Vagina (tissue), 2 donors: ENCODE measurements around the gene MAN1A1. TPM values are rescaled to one million over a fixed set of nuclear protein-coding genes. Genes with fewer than 3 reads are reported as not detected.

ENCODE experiments used
- DNase-seq, 2 donors: peaks; one replicate each; pipeline ENCODE4 v3.0.0-alpha.2; 2017; ENCODE audit errors: extremely low spot score in 2 of 2
- H3K27ac ChIP-seq: fragments of 200-600 bp; sonication (generic); one replicate; pipeline ENCODE4 v1.5.1; 2019
- H3K27me3 ChIP-seq: fragments of 200-600 bp; sonication (generic); one replicate; pipeline ENCODE4 v1.5.1; 2019
- H3K36me3 ChIP-seq, 2 donors: fragments of 200-600 bp; sonication (generic); one replicate each; pipeline ENCODE4 v1.5.1; 2017 to 2019
- H3K4me1 ChIP-seq: fragments of 200-600 bp; sonication (generic); one replicate; pipeline ENCODE4 v1.5.1; 2019
- H3K4me3 ChIP-seq, 2 donors: fragments of 200-600 bp; sonication (generic); 1 replicate in 1 of 2; 2 replicates in 1 of 2; pipeline ENCODE4 v1.5.1; 2016 to 2019
- H3K9me3 ChIP-seq: fragments of 200-600 bp; sonication (generic); one replicate; pipeline ENCODE4 v1.5.1; 2019
- POLR2A ChIP-seq, 2 donors: fragments of 450-650 bp; IDR thresholded peaks; one replicate each; pipeline ENCODE4 v1.6.1; 2017; ENCODE audit warnings: antibody characterized with exemption in 2 of 2, mild to moderate bottlenecking in 2 of 2, moderate library complexity in 2 of 2
- POLR2AphosphoS5 ChIP-seq, 2 donors: sonication (generic); formaldehyde crosslinking; IDR thresholded peaks; one replicate each; pipeline ENCODE4 v1.9.0; 2017; ENCODE audit warnings: antibody characterized with exemption in 2 of 2, mild to moderate bottlenecking in 2 of 2, low read depth in 1 of 2; ENCODE audit not compliant: insufficient read depth in 1 of 2
- intact Hi-C: fragments of 100-400 bp; cut with DNase I; formaldehyde crosslinking; loops from one replicate; pipeline ENCODE4 v1.15.1; 2023
- total RNA-seq: library from RNA; depleted of rRNA; stranded (reverse); fragments of >200 nt; gene quantifications from one replicate; pipeline ENCODE4 v1.2.3, GENCODE V29; 2016
- TF ChIP-seq, protein P1 (sequence below), 3 experiments: fragments of 450-650 bp in 2 of 3; fragments of 200-600 bp in 1 of 3; sonication (generic) in 1 of 3; IDR thresholded peaks; one replicate each; pipeline ENCODE4 v1.5.1; 2017 to 2019; ENCODE audit warnings: antibody characterized with exemption in 3 of 3, mild to moderate bottlenecking in 2 of 3, moderate library complexity in 2 of 3

MAN1A1 gene
- 71.2 TPM for total RNA-seq

DNA sequence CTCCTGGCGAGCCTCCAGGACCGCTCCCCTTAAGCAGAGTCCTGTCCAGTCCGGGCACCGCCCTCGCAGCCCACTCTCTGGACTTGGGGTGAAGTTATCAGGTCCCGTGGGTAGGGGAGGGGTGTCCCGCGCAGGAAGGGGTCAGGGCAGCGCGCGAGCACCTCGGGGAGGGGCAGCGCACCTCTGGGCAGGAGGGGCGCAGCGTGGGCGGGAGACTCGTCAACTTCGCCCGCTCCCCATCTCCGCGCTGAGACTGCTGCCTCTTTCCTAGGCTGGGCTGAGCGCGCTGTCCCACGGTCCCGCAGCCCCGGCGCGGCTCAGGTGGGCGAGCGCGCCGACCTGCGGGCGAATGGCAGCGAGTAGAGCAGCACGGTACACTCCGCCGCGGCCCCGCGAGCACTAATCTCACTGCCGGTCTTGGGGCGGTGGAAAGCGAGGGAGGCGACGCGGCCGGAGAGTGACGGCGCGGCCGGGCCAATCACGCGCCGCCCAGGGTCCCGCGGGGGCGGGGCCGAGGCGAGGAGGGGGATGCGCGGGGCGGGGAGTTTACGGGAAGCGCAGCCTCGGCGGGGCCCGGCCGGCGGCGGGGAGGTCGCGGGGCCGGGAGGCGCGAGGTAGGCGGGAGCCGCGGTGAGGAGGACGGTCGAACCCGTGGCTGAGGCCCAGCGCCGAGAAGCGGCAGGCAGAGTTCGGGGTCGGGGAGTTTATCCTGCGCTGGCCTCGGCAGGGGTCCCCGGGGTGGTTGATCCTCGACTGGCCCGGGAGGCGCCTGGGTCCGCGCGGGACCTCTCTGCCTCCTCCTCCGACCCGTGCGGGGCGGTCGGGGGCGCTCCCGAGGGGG lies at the start of gene MAN1A1:
TSS of gene MAN1A1 (minus strand) at position 401 of the 841 bp plus-strand sequence. CDS start 696 bp downstream, outside the sequence.
- TF ChIP-seq POLR2A (IDR thresholded peaks at IDR 0.05) (peak; percentile 56 to 69), POLR2AphosphoS5 (IDR thresholded peaks at IDR 0.05; ENCODE audit: insufficient read depth in 1 of 2, low read depth in 1 of 2) (peak in 1 of 2 donors; percentile 97)
- TF ChIP-seq, protein P1, sequence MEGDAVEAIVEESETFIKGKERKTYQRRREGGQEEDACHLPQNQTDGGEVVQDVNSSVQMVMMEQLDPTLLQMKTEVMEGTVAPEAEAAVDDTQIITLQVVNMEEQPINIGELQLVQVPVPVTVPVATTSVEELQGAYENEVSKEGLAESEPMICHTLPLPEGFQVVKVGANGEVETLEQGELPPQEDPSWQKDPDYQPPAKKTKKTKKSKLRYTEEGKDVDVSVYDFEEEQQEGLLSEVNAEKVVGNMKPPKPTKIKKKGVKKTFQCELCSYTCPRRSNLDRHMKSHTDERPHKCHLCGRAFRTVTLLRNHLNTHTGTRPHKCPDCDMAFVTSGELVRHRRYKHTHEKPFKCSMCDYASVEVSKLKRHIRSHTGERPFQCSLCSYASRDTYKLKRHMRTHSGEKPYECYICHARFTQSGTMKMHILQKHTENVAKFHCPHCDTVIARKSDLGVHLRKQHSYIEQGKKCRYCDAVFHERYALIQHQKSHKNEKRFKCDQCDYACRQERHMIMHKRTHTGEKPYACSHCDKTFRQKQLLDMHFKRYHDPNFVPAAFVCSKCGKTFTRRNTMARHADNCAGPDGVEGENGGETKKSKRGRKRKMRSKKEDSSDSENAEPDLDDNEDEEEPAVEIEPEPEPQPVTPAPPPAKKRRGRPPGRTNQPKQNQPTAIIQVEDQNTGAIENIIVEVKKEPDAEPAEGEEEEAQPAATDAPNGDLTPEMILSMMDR (IDR thresholded peaks at IDR 0.05): peak in 1 of 3 experiments; percentile 18
- DNase-seq: peak in 1 of 2 donors; percentile 90
- H3K4me1 ChIP-seq: peaks cover 24% of the 10 kb centered on the region
- H3K27me3 ChIP-seq: no peaks in the 10 kb centered on the region
- H3K9me3 ChIP-seq: no peaks in the 10 kb centered on the region
- intact Hi-C loops: no loop called here
- peak within 1 kb of the TSS; percentile 100 for H3K27ac ChIP-seq
- H3K36me3 ChIP-seq: no peaks in the 10 kb centered on the region
- peak within 1 kb of the TSS; percentile 97 to 99 for H3K4me3 ChIP-seq

DNA sequence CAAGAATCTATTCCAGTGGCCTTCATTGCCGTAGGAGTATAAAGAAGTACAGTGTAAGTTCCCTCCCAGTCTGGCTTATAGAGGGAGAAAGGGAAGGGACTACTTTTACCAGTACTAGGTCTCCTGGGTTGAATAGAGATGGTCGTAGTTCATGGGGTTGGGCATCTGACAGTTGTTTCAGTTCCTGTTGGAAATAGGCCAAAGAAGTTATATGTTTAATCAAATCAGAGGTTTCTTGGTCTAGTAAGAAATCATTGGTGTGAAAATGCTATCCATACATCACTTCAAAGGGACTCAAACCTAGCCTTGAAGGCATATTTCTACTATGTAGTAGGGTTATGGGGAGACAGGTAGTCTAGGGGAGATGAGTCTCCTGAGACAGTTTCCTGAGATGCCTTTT lies 45.6 kb upstream of the MAN1A1 start:
- TF ChIP-seq POLR2AphosphoS5 (IDR thresholded peaks at IDR 0.05; ENCODE audit: insufficient read depth in 1 of 2, low read depth in 1 of 2): no peak
- TF ChIP-seq, protein P1 (IDR thresholded peaks at IDR 0.05): no peak
- no peak for TF ChIP-seq POLR2A (IDR thresholded peaks at IDR 0.05)
- H3K27me3 ChIP-seq: no peaks in the 10 kb centered on the region
- H3K27ac ChIP-seq: no peak overlapping the region
- no peaks in the 10 kb centered on the region for H3K36me3 ChIP-seq
- intact Hi-C loops: no loop called here
- H3K4me1 ChIP-seq: no peaks in the 10 kb centered on the region
- no peaks in the 10 kb centered on the region for H3K9me3 ChIP-seq
- no peak overlapping the region for H3K4me3 ChIP-seq
- DNase-seq: no peak

DNA sequence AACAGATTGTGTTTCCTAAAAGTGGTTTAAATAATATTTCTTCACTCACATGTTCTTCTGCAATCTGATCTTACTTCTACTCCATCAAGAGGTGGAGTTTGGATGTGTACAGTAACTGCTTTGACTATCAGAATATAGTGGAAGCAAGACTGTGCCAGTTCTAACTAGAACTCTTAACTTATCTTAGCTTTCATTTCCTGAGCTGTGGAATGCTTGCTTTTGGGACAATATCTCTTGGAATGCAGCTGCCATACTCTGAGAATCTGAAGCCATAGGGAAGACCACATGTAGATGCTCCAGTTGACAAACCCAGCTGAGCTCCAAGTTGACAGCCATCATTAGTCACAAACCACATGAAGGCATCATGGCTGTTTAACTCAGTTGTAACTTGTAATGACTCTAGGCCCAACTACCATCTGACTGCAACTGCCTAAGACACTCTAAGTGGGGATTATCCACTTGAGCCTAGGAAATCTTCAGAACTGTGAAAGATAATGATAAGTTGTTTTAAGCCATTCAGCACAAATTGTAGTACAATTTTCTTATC lies 40.8 kb upstream of the MAN1A1 start:
- Histone ChIP-seq H3K4me3 (no peak overlapping the region), H3K27me3 (no peaks in the 10 kb centered on the region), H3K27ac (no peak overlapping the region), H3K9me3 (no peaks in the 10 kb centered on the region), H3K4me1 (no peaks in the 10 kb centered on the region), H3K36me3 (no peaks in the 10 kb centered on the region)
- TF ChIP-seq POLR2AphosphoS5 (IDR thresholded peaks at IDR 0.05; ENCODE audit: insufficient read depth in 1 of 2, low read depth in 1 of 2) (no peak), POLR2A (IDR thresholded peaks at IDR 0.05) (no peak)
- TF ChIP-seq, protein P1 (IDR thresholded peaks at IDR 0.05): no peak
- intact Hi-C loops: no loop called here
- no peak for DNase-seq

DNA sequence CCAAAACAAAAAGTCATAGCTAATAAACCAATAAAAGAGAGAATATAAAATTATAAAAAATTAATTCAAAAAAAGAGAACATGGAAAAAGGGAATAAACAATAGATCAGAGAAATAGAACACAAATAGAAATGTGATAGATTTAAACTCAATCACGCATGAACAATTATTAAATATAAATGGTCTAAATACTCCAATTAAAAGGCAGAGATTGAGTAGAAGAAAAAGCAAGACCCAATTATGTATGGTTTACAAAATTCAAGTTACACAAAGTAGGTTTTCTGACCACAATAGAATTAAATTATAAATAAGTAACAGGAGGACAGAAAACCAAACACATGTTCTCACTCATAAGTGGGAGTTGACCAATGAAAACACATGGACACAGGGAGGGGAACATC lies 36.4 kb upstream of the MAN1A1 start:
- Histone ChIP-seq H3K4me3 (no peak overlapping the region), H3K27ac (no peak overlapping the region), H3K36me3 (no peaks in the 10 kb centered on the region), H3K27me3 (no peaks in the 10 kb centered on the region), H3K4me1 (no peaks in the 10 kb centered on the region), H3K9me3 (no peaks in the 10 kb centered on the region)
- DNase-seq: no peak
- TF ChIP-seq POLR2AphosphoS5 (IDR thresholded peaks at IDR 0.05; ENCODE audit: insufficient read depth in 1 of 2, low read depth in 1 of 2) (no peak), POLR2A (IDR thresholded peaks at IDR 0.05) (no peak)
- TF ChIP-seq, protein P1 (IDR thresholded peaks at IDR 0.05): no peak
- intact Hi-C loops: no loop called here

DNA sequence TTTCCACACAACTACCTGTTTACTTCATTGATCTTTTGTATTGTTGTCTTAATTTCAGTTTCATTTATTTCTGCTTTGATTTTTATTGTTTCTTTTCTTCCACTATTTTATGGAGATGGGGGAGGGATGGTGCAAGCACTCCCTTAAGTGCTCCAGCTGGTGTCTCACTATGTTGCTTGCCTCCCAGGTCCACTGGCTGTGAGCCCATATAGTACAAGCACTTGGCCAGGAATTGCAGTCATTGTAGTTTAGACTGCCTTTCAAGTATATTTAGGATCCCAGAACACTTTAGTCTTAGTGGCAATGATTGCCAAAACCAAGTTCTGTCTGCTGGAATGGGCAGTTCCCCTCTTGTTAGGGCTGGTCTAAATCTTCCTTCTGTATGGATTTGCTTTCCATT lies 34.9 kb upstream of the MAN1A1 start:
- DNase-seq: no peak
- intact Hi-C loops: no loop called here

More for the DNA sequence above, 34.9 kb upstream of the MAN1A1 start:
- H3K27ac ChIP-seq: no peak overlapping the region
- TF ChIP-seq POLR2A (IDR thresholded peaks at IDR 0.05): no peak
- TF ChIP-seq, protein P1 (IDR thresholded peaks at IDR 0.05): no peak
- TF ChIP-seq POLR2AphosphoS5 (IDR thresholded peaks at IDR 0.05; ENCODE audit: insufficient read depth in 1 of 2, low read depth in 1 of 2): no peak
- no peaks in the 10 kb centered on the region for H3K36me3 ChIP-seq
- no peaks in the 10 kb centered on the region for H3K27me3 ChIP-seq
- no peak overlapping the region for H3K4me3 ChIP-seq
- no peaks in the 10 kb centered on the region for H3K9me3 ChIP-seq
- no peaks in the 10 kb centered on the region for H3K4me1 ChIP-seq
